ENCODE data around the gene SPECC1.
"Not testable (repeated sequence)": the region's sequence is repeated elsewhere in the genome, so short reads cannot be mapped to it uniquely, and the experiment has no call there.

Gene SPECC1

DNA sequence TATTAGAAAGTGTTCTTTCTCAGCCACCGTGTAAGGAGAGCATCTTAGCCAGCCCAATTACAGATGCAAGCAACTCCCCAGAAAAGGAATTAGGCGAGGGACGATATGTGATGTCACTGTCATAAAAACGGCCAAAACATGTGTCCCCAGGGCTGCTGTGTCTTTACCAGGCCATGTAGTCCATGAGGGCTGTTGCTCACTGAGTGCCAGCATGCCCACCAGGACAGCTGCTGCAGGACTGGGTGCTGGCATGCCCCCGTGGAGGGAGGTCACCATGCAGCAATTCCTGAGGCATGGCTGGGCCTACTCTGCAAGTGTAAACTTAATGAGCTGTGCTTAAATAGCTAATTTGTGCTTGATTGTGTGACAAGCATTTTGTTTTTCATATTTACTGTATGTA is 301.3 kb downstream of the SPECC1 start:
- DNase-seq (ENCODE audit: low read depth in 2 of 2), result no peak

DNA sequence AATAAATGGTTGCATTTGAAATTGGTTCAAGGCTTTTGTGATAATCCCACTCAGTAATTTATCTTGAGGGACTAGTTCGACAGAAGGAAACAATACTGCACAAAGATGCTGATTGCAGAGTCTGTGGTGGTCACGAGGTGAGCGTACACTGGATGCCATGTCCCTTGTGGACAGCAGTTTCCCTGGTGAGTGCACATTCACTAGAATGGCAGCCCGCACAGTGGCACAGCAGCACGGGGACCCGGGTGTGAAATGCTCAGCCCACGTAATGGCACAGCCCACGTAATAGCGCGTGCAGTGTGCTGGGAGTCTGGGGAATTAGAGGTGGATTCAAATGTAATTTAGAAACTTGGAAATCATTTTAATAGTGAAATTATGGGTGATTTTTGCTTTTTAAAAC is 304.1 kb downstream of the SPECC1 start:
- no peak for DNase-seq (ENCODE audit: low read depth in 2 of 2)

DNA sequence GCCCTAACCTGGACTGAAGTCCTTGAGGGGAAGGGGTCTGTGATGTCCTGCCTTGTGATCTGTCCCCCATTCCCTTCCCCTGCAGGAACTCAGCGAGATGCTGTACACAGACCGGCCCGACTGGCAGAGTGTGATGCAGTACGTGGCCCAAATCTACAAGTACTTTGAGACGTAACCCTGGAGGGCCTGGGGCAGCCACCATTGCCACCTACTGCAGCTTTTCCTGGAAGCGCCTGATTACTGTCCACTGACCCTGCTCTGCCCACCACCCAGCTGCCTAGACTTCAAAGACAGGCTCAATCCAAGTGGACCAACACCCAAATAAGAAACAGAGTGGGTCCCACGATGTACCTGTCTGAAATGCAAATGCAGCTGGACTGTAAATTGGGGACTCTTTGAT is 304.7 kb downstream of the SPECC1 start:
- no peak for DNase-seq (ENCODE audit: low read depth in 2 of 2)

DNA sequence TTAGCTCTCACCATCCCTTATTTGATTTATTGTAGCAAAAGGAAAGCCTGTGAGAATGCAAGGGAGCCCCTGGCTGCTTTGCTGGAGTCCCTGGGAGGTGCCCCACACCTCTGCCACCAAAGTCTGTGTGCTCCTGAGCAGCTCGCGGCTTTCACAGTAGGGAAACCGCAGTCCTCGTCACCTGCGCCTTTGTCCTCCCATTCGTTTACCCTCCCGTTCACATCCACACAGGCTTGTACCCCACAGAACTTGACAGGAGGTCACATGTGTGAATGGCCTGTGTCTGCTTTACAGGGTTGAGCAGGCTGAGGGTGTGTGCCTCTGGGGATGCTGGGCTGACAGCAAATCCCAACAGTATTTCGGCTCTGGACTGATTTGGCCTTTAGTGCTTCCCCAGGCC is 305.7 kb downstream of the SPECC1 start:
- DNase-seq (ENCODE audit: low read depth in 2 of 2), result no peak

DNA sequence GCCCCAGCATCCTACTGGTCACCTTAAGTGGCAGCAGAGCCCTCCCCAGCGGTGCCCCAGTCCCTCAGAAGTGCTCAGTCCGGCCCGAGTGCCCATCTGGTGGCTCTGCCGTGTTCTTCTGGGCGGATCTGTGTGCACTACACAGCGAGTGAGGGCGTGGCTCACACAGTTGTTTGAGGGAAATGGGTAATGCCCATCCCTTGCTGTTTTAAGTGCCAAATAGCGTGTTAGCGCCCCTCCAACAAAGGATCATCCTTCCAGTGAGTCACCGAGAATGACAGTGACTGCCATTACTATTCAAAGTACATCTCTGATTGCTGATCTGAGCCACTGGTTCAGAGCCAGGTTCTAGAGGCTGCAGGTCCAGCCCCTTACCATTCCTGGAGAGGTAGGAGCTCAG is 306.2 kb downstream of the SPECC1 start:
- no peak for DNase-seq (ENCODE audit: low read depth in 2 of 2)

DNA sequence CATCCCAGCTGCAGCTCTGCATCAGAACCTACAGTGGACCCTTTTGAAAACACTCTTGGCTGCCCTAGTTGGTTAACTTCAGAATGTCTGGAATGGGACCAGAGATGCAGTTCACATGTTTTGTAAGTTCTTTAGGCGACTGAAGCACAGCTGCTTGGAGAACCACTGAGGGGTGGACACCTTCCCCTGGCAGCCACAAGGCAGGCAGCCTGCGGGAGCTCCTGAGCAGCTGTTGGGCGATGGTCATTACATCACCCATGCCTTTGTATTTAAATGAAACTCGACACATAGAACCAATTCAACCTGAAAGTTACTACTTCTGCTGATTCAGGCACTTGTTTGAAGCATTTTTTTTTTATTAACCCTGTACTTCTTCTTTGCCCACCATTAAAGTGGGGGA is 306.7 kb downstream of the SPECC1 start:
- no peak for DNase-seq (ENCODE audit: low read depth in 2 of 2)

DNA sequence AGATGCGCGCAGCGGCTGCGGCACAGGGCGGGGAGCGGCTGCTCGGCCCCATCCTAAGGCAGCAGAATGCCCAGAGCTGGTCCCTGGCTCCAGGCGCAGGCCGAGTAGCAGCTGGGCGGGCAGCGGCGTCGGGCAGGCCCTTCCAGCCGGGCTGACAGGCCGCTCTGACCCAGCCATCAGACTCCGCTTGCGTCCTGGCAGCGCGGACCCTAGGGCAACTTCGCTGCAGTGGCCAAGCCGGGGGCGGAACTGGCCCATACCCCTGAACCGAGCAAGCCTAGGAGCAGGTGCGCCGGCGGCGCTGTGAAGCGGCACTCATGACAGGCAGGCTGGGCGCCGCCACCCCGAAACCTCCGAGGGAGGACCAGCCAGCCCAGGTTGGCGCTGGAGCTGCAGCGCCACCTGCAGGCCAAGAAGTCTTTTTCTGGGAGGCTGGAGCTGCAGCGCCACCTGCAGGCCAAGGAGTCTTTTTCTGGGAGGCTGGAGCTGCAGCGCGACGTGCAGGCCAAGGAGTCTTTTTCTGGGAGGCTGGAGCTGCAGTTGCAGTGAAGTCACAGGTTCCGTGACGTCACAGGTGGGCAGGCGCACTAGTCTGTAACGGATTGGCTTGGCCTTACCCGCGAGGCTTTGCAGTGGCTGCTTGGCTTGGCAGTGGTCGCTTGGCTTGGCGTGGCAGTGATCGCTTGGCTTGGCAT is 311.5 kb downstream of the SPECC1 start:
- peak; percentile 57 for DNase-seq (ENCODE audit: low read depth in 2 of 2)

DNA sequence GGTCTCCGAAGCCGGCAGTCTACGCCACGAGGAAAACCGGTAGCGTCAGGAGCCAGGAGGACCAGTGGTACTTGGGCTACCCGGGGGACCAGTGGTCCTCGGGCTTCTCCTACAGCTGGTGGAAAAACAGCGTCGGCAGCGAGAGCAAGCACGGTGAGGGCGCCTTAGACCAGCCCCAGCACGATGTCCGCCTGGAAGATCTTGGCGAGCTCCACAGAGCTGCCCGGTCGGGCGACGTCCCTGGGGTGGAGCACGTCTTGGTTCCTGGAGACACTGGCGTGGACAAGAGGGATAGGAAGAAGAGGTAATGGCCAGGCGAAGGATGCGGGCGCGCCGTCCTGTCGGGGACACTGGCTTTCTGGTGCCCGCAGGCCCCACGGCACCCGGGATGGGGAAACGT is 312.2 kb downstream of the SPECC1 start:
- DNase-seq (ENCODE audit: low read depth in 2 of 2), result not testable (repeated sequence)

DNA sequence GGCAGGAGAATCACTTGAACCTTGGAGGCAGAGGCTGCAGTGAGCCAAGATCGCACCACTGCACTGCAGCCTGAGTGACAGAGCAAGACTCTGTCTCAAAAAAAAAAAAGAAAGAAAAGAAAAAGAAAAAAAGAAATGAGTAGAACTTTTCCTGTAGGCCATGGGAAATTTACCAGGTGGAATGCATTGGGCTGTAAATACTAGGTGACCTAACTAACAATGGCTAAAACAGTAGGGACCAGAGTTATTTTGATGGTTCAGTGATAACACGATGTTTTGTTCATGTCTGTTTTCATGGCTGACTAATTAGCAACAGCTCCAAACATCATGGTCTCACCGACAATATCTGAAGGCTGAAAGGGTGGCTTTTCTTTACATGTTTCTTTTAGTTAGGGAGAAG is 318.6 kb downstream of the SPECC1 start:
- DNase-seq (ENCODE audit: low read depth in 2 of 2), result not testable (repeated sequence)

DNA sequence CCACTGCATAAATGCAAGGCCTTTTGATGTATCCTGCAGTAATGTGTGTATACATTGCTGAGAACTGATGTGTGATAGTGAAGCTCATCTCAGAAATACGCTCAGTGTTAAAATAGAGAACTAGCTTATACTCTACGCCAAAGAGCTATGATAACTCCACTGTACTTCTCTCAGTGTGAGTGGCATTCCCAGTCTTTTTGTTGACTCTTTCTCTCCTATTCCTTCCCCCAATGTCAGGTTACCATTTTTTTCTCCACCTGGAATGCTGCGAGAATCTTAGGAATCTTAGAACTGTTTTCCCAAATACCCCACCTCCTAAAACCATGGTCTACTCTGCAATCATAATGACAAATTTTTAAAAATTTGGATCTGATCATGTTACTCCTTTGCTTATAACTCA is 342.2 kb downstream of the SPECC1 start:
- not testable (repeated sequence) for DNase-seq (ENCODE audit: low read depth in 2 of 2)

DNA sequence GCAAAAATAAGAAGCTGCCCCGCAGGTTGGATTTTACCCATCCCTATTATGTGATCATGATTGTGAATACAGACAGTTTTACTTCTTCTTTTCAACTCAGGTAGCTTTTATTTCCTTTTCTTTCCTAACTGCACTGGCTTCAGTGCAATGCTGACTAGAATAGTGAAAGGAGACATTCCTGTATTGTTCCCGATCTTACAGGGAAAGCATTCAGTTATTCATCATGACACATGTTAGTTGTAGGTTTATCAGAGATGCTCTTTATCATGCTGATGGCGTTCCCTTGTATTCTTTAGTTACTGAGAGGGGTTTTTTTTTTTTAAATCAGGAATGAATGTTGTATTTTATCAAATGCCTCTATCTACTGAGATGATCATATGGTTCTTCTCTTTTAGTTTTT is 343.4 kb downstream of the SPECC1 start:
- DNase-seq (ENCODE audit: low read depth in 2 of 2), result not testable (repeated sequence)

DNA sequence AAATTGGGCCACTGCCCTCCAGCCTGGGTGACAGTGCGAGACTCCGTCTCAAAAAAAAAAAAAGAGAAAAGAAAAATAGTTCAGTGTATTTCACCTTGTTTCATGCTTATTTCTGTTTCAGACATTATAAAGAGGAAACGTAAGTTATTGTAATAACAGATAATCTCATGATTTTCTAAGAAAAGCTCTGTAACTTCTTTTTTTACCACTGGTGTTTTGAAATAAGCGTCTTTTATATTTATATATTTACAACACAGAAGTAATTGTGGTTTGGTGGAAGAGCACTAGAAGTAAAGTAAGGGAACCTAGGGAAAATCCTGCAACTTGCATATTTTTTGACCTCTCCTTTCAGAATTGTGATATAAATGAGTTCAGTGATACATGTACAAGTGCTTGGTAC is 354.7 kb downstream of the SPECC1 start:
- DNase-seq (ENCODE audit: low read depth in 2 of 2), result not testable (repeated sequence)
